NB4 (cell line): ENCODE results near the gene CGB7.

ENCODE experiments used
- DNase-seq: peaks from one replicate; pipeline ENCODE4 v3.0.0; 2010; ENCODE audit warnings: low read depth
- H3K4me3 ChIP-seq: one replicate; pipeline ENCODE4 v1.5.1; 2011; ENCODE audit warnings: mild to moderate bottlenecking, low read depth, low read length, moderate library complexity
- MYC ChIP-seq: IDR thresholded peaks from 2 replicates; pipeline ENCODE4 v1.6.1; 2011; ENCODE audit warnings: low read depth, low read length
- POLR2A ChIP-seq: IDR thresholded peaks from 2 replicates; pipeline ENCODE4 v1.6.1; 2011; ENCODE audit warnings: mild to moderate bottlenecking; ENCODE audit not compliant: insufficient read length; ENCODE audit errors: extremely low read depth
- TF ChIP-seq, protein P1 (sequence below): IDR thresholded peaks from one replicate; pipeline ENCODE4 v1.5.1; 2012; ENCODE audit warnings: low read depth, low read length
- TF ChIP-seq, protein P2 (sequence below): IDR thresholded peaks from 2 replicates; pipeline ENCODE4 v1.6.1; 2011; ENCODE audit warnings: low read depth, low read length

CGB7 gene

DNA sequence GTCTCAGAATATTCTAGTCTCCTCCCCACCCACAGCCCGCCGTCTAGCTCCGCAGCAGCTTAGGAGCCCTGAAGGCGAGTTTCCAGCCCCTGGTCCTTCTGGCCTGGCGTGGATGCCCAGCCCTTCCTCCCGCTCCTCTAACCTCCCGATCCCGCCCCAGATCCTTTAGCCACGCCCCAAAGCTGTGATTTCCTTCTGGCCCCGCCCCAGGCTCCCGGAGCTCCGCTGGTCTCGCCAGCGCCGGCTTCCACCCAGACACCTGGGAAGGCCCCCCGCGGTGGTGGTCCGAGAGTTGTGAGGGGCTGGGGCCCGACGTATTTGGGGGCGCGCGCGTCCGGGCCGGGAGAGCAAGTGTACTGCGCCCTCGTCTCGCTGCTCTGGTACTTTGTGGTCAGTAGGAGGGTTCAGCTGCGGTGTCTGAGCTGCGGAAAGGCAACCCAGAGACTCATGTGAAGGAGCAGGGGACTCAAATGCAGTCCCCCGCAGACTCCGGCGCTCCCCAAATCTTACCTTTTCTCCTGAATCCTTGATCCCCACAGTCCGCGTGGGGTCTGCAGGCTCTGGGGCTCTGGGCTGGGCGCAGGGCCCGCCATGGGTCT lies at the start of gene CGB7:
Gene CGB7, minus strand, starts transcription at position 114 of the 599 bp plus-strand sequence. CDS start 2,374 bp downstream, outside the sequence.
- TF ChIP-seq, protein P1, sequence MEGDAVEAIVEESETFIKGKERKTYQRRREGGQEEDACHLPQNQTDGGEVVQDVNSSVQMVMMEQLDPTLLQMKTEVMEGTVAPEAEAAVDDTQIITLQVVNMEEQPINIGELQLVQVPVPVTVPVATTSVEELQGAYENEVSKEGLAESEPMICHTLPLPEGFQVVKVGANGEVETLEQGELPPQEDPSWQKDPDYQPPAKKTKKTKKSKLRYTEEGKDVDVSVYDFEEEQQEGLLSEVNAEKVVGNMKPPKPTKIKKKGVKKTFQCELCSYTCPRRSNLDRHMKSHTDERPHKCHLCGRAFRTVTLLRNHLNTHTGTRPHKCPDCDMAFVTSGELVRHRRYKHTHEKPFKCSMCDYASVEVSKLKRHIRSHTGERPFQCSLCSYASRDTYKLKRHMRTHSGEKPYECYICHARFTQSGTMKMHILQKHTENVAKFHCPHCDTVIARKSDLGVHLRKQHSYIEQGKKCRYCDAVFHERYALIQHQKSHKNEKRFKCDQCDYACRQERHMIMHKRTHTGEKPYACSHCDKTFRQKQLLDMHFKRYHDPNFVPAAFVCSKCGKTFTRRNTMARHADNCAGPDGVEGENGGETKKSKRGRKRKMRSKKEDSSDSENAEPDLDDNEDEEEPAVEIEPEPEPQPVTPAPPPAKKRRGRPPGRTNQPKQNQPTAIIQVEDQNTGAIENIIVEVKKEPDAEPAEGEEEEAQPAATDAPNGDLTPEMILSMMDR: no peak
- TF ChIP-seq POLR2A: no peak
- TF ChIP-seq MYC: no peak
- TF ChIP-seq, protein P2, sequence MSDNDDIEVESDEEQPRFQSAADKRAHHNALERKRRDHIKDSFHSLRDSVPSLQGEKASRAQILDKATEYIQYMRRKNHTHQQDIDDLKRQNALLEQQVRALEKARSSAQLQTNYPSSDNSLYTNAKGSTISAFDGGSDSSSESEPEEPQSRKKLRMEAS: no peak
- H3K4me3 ChIP-seq: no peak within 1 kb of the TSS
- DNase-seq: no peak

DNA sequence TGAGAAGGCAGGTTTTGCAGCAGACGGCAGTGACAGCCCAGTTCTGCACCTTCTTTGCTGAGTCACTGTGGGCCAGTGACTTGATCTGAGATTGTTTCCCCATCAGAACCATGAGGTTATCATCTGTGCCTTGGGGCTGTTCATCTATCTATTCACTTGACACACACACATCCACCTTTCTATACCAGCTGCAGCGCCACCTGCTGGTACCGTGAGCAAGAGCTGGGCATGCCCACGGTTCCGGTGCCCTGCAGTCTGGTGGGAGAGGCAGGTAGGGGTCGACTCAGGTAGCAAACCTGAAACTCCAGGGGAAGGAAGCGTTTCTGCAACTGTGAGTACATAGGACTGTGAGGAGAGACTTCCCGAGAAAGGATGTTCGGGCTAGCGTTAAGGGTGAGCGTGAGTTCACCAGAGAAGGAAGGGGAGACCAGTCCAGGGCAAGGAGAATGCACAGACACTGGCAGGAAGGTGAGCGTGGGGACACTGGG lies 49.1 kb upstream of the CGB7 start:
- no peak for TF ChIP-seq MYC
- TF ChIP-seq, protein P2: no peak
- TF ChIP-seq, protein P1: peak; percentile 62
- peak; percentile 70 for DNase-seq
- H3K4me3 ChIP-seq: no peak overlapping the region

DNA sequence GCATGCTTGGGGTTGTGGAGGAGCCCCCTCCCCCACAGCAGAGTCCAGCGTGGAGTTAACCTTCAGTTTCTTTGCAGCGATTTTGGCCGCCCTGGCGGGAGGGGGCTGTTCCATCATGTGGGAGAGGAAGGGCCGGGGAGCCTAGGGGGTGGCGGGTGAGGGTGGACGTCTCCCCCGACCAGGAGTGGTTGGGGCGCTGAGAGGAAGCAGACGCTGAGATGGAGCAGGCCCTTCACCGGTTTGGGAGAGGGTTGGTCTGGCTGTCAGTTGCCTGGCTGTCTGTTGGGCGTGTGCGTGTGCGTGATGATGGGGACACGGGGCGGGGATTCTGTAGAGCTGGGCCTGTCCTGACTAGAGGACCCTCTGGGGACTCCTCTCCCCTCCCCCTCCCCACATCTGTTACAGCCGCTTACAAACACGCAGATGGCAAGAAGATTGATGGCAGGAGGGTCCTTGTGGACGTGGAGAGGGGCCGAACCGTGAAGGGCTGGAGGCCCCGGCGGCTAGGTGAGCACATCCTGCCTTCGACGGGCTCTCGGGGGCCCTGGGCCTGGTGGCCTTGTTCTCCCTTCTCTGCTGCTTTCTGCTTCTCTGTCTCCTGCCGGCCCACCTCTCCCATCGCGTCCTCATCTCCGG lies 46.8 kb upstream of the CGB7 start:
- DNase-seq: no peak
- TF ChIP-seq, protein P1: no peak
- no peak overlapping the region for H3K4me3 ChIP-seq

DNA sequence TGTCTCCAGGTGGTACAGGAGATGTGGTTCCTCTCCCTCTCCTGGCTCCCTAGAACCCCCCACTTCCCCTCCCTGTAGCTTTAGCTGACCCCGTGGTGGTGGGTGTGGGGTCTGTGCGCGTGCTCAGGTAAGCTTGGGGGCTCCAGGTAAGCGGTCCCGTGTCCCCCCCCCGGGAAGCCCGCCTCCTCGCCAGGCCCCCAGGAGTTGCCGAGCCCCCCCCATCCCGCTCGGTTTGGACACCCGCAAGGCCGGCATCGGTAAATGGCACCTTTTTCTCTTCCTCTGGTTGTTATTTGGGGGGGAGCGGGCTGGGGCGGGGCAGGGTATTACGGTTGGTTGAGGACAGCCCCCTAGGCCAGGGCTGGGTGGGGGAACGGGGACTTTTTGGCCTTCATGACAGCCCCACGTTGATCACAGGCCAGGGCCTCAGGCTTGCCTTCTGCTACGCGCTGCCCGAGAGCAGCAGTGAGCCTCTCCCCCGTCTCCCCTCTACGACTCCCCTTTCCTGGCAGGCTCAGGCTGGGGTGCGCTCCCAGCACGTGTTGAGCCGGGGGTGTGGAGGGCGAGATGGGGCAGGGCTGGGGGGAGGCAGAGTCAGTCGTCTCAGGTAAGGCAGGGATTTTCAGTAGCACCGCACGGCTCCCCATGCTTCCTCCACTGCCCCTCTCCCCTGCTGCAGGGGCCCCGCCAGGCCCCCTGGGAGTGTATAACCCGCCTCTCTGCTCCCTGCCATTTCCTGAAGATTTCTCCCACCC lies 46.0 kb upstream of the CGB7 start:
- TF ChIP-seq, protein P2: no peak
- TF ChIP-seq POLR2A: no peak
- TF ChIP-seq MYC: no peak
- TF ChIP-seq, protein P1: no peak
- H3K4me3 ChIP-seq: no peak overlapping the region
- DNase-seq: no peak

DNA sequence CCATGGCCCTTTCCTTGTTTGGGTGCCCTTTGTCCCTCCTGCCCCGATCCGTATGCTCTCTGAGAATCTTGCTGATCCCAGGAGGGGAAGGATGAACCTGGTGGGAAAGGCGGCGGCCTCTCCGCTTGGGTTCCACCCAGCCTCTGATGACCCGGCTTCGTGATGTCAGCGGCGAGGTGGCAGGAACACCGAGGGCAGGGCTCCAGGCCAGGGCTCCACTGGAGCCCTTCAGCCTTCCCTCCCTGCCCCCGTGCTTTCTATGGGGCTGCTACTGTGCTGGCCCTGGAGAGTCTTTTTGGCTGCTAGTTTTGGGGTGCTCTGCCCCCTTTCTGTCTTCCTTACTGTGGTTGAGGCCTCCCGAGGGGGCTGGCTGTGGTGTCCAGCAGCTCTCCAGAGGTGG lies 44.8 kb upstream of the CGB7 start:
- H3K4me3 ChIP-seq: no peak overlapping the region
- DNase-seq: no peak
- TF ChIP-seq POLR2A (no peak), MYC (no peak)
- TF ChIP-seq, protein P1: no peak
- TF ChIP-seq, protein P2: no peak
